Measurements from ENCODE around the gene SNCAIP. TPM values are rescaled to one million over a fixed set of nuclear protein-coding genes. Genes with fewer than 3 reads are reported as not detected.

SNCAIP gene
- 1 to 10 TPM in 3 of 4 donors, under 1 TPM in 1; 0.83 to 4.2 (median 2.9) TPM for total RNA-seq

DNA sequence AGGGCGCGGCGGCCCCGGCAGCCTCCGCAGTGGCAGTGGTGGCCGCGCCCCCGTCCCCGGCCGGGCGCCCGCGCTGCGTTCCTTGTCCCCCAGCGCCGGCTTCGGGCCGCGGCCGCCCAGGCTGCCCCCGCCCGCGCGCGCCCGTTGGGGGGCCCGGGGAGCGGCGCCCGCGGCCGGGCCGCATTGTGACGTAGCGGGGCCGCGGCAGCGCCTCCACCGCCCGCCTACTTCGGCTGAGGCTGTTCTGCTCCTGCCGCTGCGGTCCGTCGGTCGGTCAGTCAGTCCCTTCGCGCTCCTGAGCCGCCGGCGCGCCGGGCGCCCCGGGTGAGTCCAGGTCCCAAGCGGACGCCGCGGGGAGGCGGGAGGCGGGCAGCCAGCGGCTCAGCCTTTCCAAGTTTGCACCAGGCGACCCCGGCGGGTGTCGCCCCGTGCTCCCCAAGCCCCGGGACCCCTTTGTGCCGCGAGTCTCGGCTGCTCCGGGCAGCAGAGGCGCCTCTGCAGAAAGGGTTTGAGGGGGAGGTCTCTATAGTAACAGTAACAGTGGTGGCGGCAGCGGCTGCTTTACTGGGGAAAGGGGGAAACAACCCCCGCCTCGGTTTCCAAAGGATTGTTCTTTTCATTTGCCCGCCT lies at the start of gene SNCAIP:
TSS of gene SNCAIP (plus strand) at position 277 of the 630 bp plus-strand sequence. CDS start 78,898 bp downstream, outside the sequence.
- peak within 1 kb of the TSS; percentile 65 to 73 (median 68) for H3K4me3 ChIP-seq
- H3K4me1 ChIP-seq = peaks cover 14 to 34% (median 22%) of the 10 kb centered on the region in 4 donors
- no peaks in the 10 kb centered on the region for H3K9me3 ChIP-seq
- 1% methylated on average over 35 of the region's 78 CpGs for WGBS
- intact Hi-C loops (cut with DNase I) = no loop called here
- TF ChIP-seq POLR2A (IDR thresholded peaks at IDR 0.05; ENCODE audit: low read depth) (no peak), POLR2AphosphoS5 (IDR thresholded peaks at IDR 0.05) (peak in 1 of 2 donors; percentile 28)
- no peaks in the 10 kb centered on the region for H3K36me3 ChIP-seq
- no peak for DNase-seq (ENCODE audit: extremely low spot score)
- H3K27ac ChIP-seq (replicated peaks in 1 of 4) = peak within 1 kb of the TSS; percentile 56 to 62 (median 60)
- H3K27me3 ChIP-seq = peaks cover 3 to 53% (median 7%) of the 10 kb centered on the region in 4 donors

DNA sequence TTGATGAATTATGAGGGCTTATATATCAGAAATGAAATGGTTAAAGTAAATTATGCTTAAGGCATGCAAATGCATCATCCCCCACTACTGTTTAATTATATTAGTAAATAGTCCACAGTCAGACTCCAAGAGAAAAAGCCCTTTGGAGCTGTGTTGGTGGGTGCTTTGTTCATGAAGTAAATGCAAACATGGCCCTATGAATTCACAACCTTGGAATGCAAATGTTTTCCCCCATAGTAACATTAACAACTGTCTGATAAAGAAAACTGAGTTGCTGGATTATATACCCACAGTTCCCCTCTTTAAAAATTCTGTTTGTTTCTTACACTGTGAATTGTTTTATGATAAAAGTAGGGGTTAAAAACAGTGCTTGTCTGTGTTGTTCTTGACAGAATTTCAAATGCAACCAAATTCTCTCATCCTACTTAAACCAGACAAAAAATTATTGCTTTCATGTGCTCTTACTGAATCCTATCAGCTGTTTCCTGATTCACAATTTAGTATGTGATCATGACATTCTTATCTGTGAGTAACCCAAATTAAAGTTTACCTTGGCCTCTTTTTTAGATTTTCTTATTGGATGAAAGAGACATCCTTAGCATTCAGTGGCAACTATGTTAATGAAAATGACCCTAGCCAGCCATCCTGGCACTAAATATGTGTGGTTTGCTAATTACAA lies 48.5 kb upstream of the SNCAIP start:
- TF ChIP-seq POLR2A (IDR thresholded peaks at IDR 0.05; ENCODE audit: low read depth) = no peak
- TF ChIP-seq EP300 (IDR thresholded peaks at IDR 0.05) = no peak
- no peak for TF ChIP-seq POLR2AphosphoS5 (IDR thresholded peaks at IDR 0.05)
- TF ChIP-seq, protein P1, sequence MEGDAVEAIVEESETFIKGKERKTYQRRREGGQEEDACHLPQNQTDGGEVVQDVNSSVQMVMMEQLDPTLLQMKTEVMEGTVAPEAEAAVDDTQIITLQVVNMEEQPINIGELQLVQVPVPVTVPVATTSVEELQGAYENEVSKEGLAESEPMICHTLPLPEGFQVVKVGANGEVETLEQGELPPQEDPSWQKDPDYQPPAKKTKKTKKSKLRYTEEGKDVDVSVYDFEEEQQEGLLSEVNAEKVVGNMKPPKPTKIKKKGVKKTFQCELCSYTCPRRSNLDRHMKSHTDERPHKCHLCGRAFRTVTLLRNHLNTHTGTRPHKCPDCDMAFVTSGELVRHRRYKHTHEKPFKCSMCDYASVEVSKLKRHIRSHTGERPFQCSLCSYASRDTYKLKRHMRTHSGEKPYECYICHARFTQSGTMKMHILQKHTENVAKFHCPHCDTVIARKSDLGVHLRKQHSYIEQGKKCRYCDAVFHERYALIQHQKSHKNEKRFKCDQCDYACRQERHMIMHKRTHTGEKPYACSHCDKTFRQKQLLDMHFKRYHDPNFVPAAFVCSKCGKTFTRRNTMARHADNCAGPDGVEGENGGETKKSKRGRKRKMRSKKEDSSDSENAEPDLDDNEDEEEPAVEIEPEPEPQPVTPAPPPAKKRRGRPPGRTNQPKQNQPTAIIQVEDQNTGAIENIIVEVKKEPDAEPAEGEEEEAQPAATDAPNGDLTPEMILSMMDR (IDR thresholded peaks at IDR 0.05) = no peak
- Histone ChIP-seq H3K9me3 (no peaks in the 10 kb centered on the region), H3K36me3 (no peaks in the 10 kb centered on the region), H3K27me3 (no peaks in the 10 kb centered on the region), H3K27ac (replicated peaks in 1 of 4) (no peak overlapping the region), H3K4me3 (no peak overlapping the region), H3K4me1 (no peaks in the 10 kb centered on the region)
- intact Hi-C loops (cut with DNase I) = no loop called here
- no peak for DNase-seq (ENCODE audit: extremely low spot score)

DNA sequence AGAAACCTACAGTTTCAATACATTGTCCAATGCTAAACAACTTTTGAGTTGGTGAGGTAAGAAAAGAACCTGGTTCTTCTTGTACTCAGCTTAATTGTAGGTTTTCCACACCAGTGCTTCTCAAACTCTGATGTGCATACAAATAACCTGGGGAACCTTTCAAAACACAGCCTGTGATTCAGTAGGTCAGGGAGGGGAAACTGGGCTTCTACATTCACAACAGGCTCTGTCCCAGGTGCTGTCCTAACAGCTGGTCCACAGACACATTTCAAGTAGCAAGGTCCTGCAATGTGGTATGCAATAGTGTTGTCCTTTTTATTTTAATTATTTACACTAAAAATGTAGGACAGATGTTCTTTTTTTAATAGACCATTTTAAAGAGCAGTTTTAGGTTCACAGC lies 47.4 kb upstream of the SNCAIP start:
- TF ChIP-seq EP300 (IDR thresholded peaks at IDR 0.05) = no peak
- TF ChIP-seq POLR2AphosphoS5 (IDR thresholded peaks at IDR 0.05) = no peak
- intact Hi-C loops (cut with DNase I) = no loop called here
- Histone ChIP-seq H3K4me3 (no peak overlapping the region), H3K27ac (replicated peaks in 1 of 4) (no peak overlapping the region), H3K4me1 (no peaks in the 10 kb centered on the region), H3K27me3 (no peaks in the 10 kb centered on the region), H3K36me3 (no peaks in the 10 kb centered on the region), H3K9me3 (no peaks in the 10 kb centered on the region)
- no peak for DNase-seq (ENCODE audit: extremely low spot score)

DNA sequence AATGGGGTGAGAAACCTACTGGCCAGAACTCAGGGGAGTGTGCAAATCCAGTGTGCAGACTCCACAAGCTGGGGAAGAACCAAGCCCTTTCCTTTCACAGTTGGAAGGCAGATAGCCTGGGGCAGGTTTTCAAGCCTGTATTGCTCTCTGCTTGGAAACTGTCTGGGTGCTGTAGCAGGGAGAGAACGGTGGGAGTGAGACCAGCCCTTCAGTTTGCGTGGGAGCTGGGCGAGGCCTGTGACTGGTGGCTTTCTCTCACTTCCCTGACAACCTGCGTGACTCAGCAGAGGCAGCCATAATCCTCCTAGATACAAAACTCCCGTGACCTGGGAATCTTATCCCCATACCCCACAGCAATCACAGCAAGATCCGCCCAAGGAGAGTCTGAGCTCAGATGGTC lies 44.9 kb upstream of the SNCAIP start:
- H3K36me3 ChIP-seq = no peaks in the 10 kb centered on the region
- 96% methylated on average over 6 of the region's 6 CpGs for WGBS
- TF ChIP-seq EP300 (IDR thresholded peaks at IDR 0.05) (no peak), POLR2A (IDR thresholded peaks at IDR 0.05; ENCODE audit: low read depth) (no peak), POLR2AphosphoS5 (IDR thresholded peaks at IDR 0.05) (no peak)
- TF ChIP-seq, protein P1 (IDR thresholded peaks at IDR 0.05) = no peak
- no peak overlapping the region for H3K4me3 ChIP-seq
- H3K9me3 ChIP-seq = no peaks in the 10 kb centered on the region
- intact Hi-C loops (cut with DNase I) = no loop called here
- H3K27ac ChIP-seq (replicated peaks in 1 of 4) = no peak overlapping the region
- H3K27me3 ChIP-seq = no peaks in the 10 kb centered on the region
- no peaks in the 10 kb centered on the region for H3K4me1 ChIP-seq
- no peak for DNase-seq (ENCODE audit: extremely low spot score)

DNA sequence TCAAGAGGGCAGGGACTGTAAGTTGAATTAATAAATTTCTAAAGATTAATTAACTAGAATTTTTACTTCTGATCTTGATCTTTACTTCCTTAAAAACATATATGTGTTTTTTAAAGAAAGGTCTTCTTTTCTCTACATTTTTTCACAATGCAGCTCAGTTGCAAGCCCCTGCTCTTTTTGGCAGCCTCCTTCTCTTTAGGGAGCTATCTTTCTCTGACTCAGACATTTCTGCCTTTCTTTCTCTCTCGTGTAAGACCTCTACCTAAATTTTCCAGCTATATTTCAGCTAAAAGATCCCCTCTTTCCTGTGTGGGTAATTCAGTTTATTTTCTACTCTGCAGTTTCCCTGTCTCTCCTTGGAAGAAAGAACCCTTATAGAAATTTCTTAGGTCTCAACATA lies 38.3 kb upstream of the SNCAIP start:
- intact Hi-C loops (cut with DNase I) = no loop called here

More for the DNA sequence above, 38.3 kb upstream of the SNCAIP start:
- TF ChIP-seq POLR2A (IDR thresholded peaks at IDR 0.05; ENCODE audit: low read depth) (no peak), POLR2AphosphoS5 (IDR thresholded peaks at IDR 0.05) (no peak), EP300 (IDR thresholded peaks at IDR 0.05) (no peak)
- TF ChIP-seq, protein P1 (IDR thresholded peaks at IDR 0.05) = no peak
- 42% methylated on average over 1 of the region's 1 CpG for WGBS
- Histone ChIP-seq H3K27ac (replicated peaks in 1 of 4) (no peak overlapping the region), H3K27me3 (no peaks in the 10 kb centered on the region), H3K36me3 (no peaks in the 10 kb centered on the region), H3K9me3 (no peaks in the 10 kb centered on the region), H3K4me1 (no peaks in the 10 kb centered on the region), H3K4me3 (no peak overlapping the region)
- DNase-seq (ENCODE audit: extremely low spot score) = no peak
